ENCODE data around the gene NDOR1. TPM values are rescaled to one million over a fixed set of nuclear protein-coding genes. Genes with fewer than 3 reads are reported as not detected.

NDOR1 gene
- total and polyA plus RNA-seq, 2 donors (not counting 3 experiments of a cell fraction or from before 2014, with no cell fraction given) = 13.5 to 26.7 TPM

DNA sequence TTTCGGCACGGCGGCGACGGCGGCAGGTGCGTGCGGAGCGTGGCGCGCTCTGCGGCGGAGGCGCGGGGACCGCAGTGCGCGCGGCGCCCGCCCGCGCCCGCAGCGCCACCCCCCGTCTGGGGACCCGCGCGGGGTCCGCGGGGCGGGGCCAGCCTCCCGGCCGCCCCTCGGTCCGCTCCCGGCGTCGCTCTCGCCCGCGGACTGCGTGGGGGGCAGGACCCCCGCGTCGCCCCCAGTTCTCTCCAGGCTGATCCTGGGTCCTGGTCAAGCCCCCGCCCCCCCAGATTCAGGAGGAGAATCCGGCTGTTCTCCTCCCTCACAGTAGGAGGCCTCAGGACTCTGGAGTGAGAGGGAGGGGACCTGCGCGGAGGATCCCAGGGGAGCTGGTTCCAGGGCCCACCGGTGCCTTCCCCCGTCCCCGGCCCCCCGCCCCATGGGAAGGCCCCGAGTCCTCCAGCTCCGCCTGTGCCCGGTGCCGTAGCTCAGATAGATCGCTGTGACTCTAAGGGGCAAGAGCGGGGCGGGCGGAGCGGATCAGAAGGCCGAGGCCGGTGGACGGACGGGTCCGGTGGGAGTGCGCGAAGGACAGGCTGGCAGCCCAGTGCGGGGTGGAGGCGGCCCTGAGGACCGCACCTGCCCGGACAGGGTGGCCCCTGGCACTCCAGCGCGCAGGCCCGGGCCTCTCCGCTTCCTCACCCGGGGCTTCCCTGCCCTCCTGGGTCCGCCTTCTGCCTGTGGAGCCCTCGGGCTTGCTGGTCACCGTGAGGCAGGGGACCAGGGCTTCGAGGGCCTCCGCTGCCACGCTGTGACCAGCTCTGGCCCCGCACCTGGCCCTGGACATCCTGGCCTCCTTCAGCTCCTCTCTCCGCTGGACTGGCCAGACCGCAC is 16.9 kb downstream of the NDOR1 start, which contains the start of gene RNF208:
Gene RNF208 (minus strand): TSS at position 51 of the 888 bp plus-strand sequence. CDS start 1,028 bp downstream, outside the sequence.
- no peak for FAIRE-seq
- no peaks in the 10 kb centered on the region for H3K9me1 ChIP-seq (replicated peaks; ENCODE audit: control insufficient read depth, extremely low read depth, insufficient read depth, low read length)
- CTCF ChIA-PET = interaction anchor here (0.6 to 6.3 kb wide), 10 partner anchors 7 to 93 kb away, joined by 3 to 63 read pairs (median 8); partner anchors contain the start of genes NDOR1, SSNA1, TMEM203 and TPRN

More for the DNA sequence above, 16.9 kb downstream of the NDOR1 start, which contains the start of gene RNF208:
- Histone ChIP-seq H3K4me3 (replicated peaks in 1 of 3; ENCODE audit: insufficient read depth in 1 of 3, low read depth in 1 of 3, low read length in 3 of 3) (peak within 1 kb of the TSS in 2 of 3 experiments; percentile 3 to 44), H3K9me3 (replicated peaks; ENCODE audit: control insufficient read depth, insufficient read depth, low read length) (no peaks in the 10 kb centered on the region), H2AFZ (ENCODE audit: low read depth, low read length) (peak within 1 kb of the TSS; percentile 36), H3K4me2 (ENCODE audit: insufficient read depth, low read length) (peak within 1 kb of the TSS; percentile 50), H3K9ac (replicated peaks; ENCODE audit: extremely low read depth, insufficient read depth, low read length) (no peak within 1 kb of the TSS), H3K27me3 (ENCODE audit: control insufficient read depth in 2 of 2, insufficient read depth in 2 of 2, low read length in 2 of 2) (no peaks in the 10 kb centered on the region), H3K27ac (ENCODE audit: insufficient read depth, low read depth, low read length) (no peak within 1 kb of the TSS), H3K79me2 (ENCODE audit: control insufficient read depth, insufficient read depth, low read length) (no peaks in the 10 kb centered on the region), H3K36me3 (ENCODE audit: control insufficient read depth in 2 of 2, extremely low read depth in 1 of 2, insufficient read depth in 2 of 2, low read length in 2 of 2) (no peaks in the 10 kb centered on the region), H3K4me1 (ENCODE audit: control insufficient read depth, extremely low read depth, insufficient read depth, low read length) (peaks cover 18% of the 10 kb centered on the region), H4K20me1 (replicated peaks; ENCODE audit: control insufficient read depth, extremely low read depth, insufficient read depth, low read length) (no peaks in the 10 kb centered on the region)
- TF ChIP-seq FOS (IDR thresholded peaks at IDR 0.05; ENCODE audit: borderline replicate concordance, insufficient read depth, low read length) (no peak), POLR2AphosphoS5 (IDR thresholded peaks at IDR 0.05; ENCODE audit: insufficient read depth, low read depth, low read length) (no peak), MYC (IDR thresholded peaks at IDR 0.05; ENCODE audit: low read depth, low read length) (no peak), JUN (IDR thresholded peaks at IDR 0.05; ENCODE audit: borderline replicate concordance, insufficient read depth, insufficient read length, low read depth) (no peak), GATA2 (IDR thresholded peaks at IDR 0.05; ENCODE audit: insufficient read depth, insufficient read length, low read depth, low read length) (no peak), EZH2 (IDR thresholded peaks at IDR 0.05; ENCODE audit: borderline replicate concordance, low read depth, low read length, severe bottlenecking) (no peak), POLR2A (IDR thresholded peaks at IDR 0.05; ENCODE audit: low read depth, low read length) (no peak)
- TF ChIP-seq, protein P1, sequence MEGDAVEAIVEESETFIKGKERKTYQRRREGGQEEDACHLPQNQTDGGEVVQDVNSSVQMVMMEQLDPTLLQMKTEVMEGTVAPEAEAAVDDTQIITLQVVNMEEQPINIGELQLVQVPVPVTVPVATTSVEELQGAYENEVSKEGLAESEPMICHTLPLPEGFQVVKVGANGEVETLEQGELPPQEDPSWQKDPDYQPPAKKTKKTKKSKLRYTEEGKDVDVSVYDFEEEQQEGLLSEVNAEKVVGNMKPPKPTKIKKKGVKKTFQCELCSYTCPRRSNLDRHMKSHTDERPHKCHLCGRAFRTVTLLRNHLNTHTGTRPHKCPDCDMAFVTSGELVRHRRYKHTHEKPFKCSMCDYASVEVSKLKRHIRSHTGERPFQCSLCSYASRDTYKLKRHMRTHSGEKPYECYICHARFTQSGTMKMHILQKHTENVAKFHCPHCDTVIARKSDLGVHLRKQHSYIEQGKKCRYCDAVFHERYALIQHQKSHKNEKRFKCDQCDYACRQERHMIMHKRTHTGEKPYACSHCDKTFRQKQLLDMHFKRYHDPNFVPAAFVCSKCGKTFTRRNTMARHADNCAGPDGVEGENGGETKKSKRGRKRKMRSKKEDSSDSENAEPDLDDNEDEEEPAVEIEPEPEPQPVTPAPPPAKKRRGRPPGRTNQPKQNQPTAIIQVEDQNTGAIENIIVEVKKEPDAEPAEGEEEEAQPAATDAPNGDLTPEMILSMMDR (IDR thresholded peaks at IDR 0.05; ENCODE audit: extremely low read depth in 1 of 2, insufficient read depth in 1 of 2, low read depth in 1 of 2, low read length in 2 of 2) = no peak
- TF ChIP-seq, protein P2, sequence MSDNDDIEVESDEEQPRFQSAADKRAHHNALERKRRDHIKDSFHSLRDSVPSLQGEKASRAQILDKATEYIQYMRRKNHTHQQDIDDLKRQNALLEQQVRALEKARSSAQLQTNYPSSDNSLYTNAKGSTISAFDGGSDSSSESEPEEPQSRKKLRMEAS (IDR thresholded peaks at IDR 0.05; ENCODE audit: insufficient read depth, insufficient read length) = no peak
- no TSS peak for BruUV-seq (replicated peaks)
- dilution Hi-C loops (cut with MboI; ENCODE audit: extremely low pct_ligation_motif_present, low sequenced_read_pairs) (no loop called here), intact Hi-C loops (cut with micrococcal nuclease) (loop anchor here (1.0 to 2.0 kb wide), 6 partner anchors 14 to 100 kb away; partner anchors contain the start of genes TPRN and TUBB4B)
- POLR2A ChIA-PET = interaction anchor here (1.5 to 1.9 kb wide), 2 partner anchors 18 to 22 kb away, joined by 8 to 10 read pairs; partner anchors contain the start of genes TPRN and TUBB4B
- DNase-seq (ENCODE audit: low read depth, low spot score) = peak; percentile 12

All from endothelial cell of umbilical vein (primary cell).